H1 (cell line): ENCODE data around the gene MAN1C1.

Experiments
- CEBPB ChIP-seq: IDR thresholded peaks from 2 replicates; pipeline ENCODE4 v1.6.1; 2012; ENCODE audit warnings: low read depth, low read length
- CTBP2 ChIP-seq: IDR thresholded peaks from 2 replicates; pipeline ENCODE4 v1.7.0; 2011; ENCODE audit warnings: borderline replicate concordance, mild to moderate bottlenecking, moderate library complexity, mixed read lengths, low read length; ENCODE audit not compliant: insufficient read depth, insufficient read length
- CTCF ChIP-seq, 3 experiments: IDR thresholded peaks; 1 replicate in 2 of 3; 2 replicates in 1 of 3; pipeline versions ENCODE4 v1.5.1 to v1.6.1; 2011; ENCODE audit warnings: low read length in 3 of 3, mild to moderate bottlenecking in 3 of 3, inconsistent platforms in 2 of 3, low read depth in 1 of 3, moderate library complexity in 1 of 3; ENCODE audit not compliant: insufficient read depth in 1 of 3; ENCODE audit errors: control extremely low read depth in 1 of 3
- EGR1 ChIP-seq: IDR thresholded peaks from 2 replicates; pipeline ENCODE4 v1.6.1; 2011; ENCODE audit warnings: low read depth, low read length, borderline replicate concordance
- EZH2 ChIP-seq: fragments of 200-600 bp; sonication (generic); IDR thresholded peaks from 2 replicates; pipeline ENCODE4 v1.7.1; 2012; ENCODE audit warnings: low read depth, mild to moderate bottlenecking, moderate library complexity, low read length, inconsistent platforms; ENCODE audit not compliant: severe bottlenecking
- JUN ChIP-seq: IDR thresholded peaks from 2 replicates; pipeline ENCODE4 v1.6.1; 2011; ENCODE audit warnings: low read depth, mild to moderate bottlenecking, improper control_type of control experiment, low read length
- MAX ChIP-seq: IDR thresholded peaks from 2 replicates; pipeline ENCODE4 v1.6.1; 2012; ENCODE audit warnings: inconsistent platforms
- POLR2A ChIP-seq, 2 experiments: IDR thresholded peaks; 1 replicate in 1 of 2; 2 replicates in 1 of 2; pipeline ENCODE4 v1.6.1; 2011; ENCODE audit warnings: low read depth in 2 of 2, low read length in 2 of 2, mild to moderate bottlenecking in 2 of 2; ENCODE audit errors: control extremely low read depth in 1 of 2
- RAD21 ChIP-seq, 2 experiments: IDR thresholded peaks in 1 of 2; conservative IDR thresholded peaks in 1 of 2; 2 replicates each; pipeline ENCODE4 v1.6.1; 2011; ENCODE audit warnings: low read depth in 2 of 2, low read length in 2 of 2, improper control_type of control experiment in 1 of 2, inconsistent platforms in 1 of 2, mild to moderate bottlenecking in 1 of 2, moderate library complexity in 1 of 2
- SUZ12 ChIP-seq: fragments of 200-600 bp; sonication (generic); IDR thresholded peaks from 2 replicates; pipeline ENCODE4 v1.6.1; 2012; ENCODE audit warnings: mild to moderate bottlenecking, inconsistent platforms, low read length, moderate library complexity, mixed read lengths

- TF ChIP-seq CTBP2 (no peak), SUZ12 (no peak), RAD21 (IDR thresholded peaks at IDR 0.05 in 1 of 2, conservative IDR thresholded peaks at IDR 0.05 in 1 of 2; ENCODE audit: low read depth in 2 of 2, low read length in 2 of 2) (no peak), MAX (no peak), CTCF (IDR thresholded peaks at IDR 0.05; ENCODE audit: control extremely low read depth in 1 of 3, insufficient read depth in 1 of 3, low read depth in 1 of 3, low read length in 3 of 3) (no peak), EGR1 (no peak), POLR2A (IDR thresholded peaks at IDR 0.05; ENCODE audit: control extremely low read depth in 1 of 2, low read depth in 2 of 2, low read length in 2 of 2) (no peak), CEBPB (no peak), JUN (no peak), EZH2 (no peak)
Observed at GRCh38 chr1:25586181-25586588, 30.4 kb upstream of the MAN1C1 start.
